Neuronal stem cell (in vitro differentiated cells): ENCODE measurements around the gene STOX2.

Experiments
- DNase-seq: peaks from one replicate; pipeline ENCODE4 v3.0.0-alpha.2; 2013; ENCODE audit warnings: low spot score
- H2AFZ ChIP-seq: one replicate; pipeline ENCODE4 v1.6.1; 2013; ENCODE audit warnings: mild to moderate bottlenecking, low read length, inconsistent platforms
- H2AK5ac ChIP-seq: 2 replicates; pipeline ENCODE4 v1.6.1; 2013; ENCODE audit warnings: low read depth, mild to moderate bottlenecking, inconsistent platforms, low read length, moderate library complexity, mixed read lengths
- H2BK120ac ChIP-seq: 2 replicates; pipeline ENCODE4 v1.6.1; 2013; ENCODE audit warnings: low read depth, mild to moderate bottlenecking, inconsistent platforms, low read length, moderate library complexity, mixed read lengths
- H2BK12ac ChIP-seq: one replicate; pipeline ENCODE4 v1.6.1; 2013; ENCODE audit warnings: low read length, inconsistent platforms
- H2BK15ac ChIP-seq: 2 replicates; pipeline ENCODE4 v1.6.1; 2013; ENCODE audit warnings: mild to moderate bottlenecking, low read length, inconsistent platforms, mixed read lengths
- H2BK5ac ChIP-seq: one replicate; pipeline ENCODE4 v1.6.1; 2013; ENCODE audit warnings: inconsistent platforms, mild to moderate bottlenecking, low read length, moderate library complexity
- H3K14ac ChIP-seq: one replicate; pipeline ENCODE4 v1.6.1; 2013; ENCODE audit warnings: low read length, inconsistent platforms
- H3K18ac ChIP-seq: 2 replicates; pipeline ENCODE4 v1.6.1; 2013; ENCODE audit warnings: low read length, inconsistent platforms
- H3K23ac ChIP-seq: 2 replicates; pipeline ENCODE4 v1.6.1; 2013; ENCODE audit warnings: low read depth, mild to moderate bottlenecking, mixed read lengths, low read length, inconsistent platforms; ENCODE audit not compliant: poor library complexity
- H3K27ac ChIP-seq: replicated peaks from 3 replicates; pipeline ENCODE4 v1.5.1; 2013; ENCODE audit warnings: low read length, inconsistent platforms
- H3K27me3 ChIP-seq, 3 experiments: 2 replicates each; pipeline ENCODE4 v1.6.1; 2013; ENCODE audit warnings: low read length in 3 of 3, mild to moderate bottlenecking in 2 of 3, inconsistent platforms in 1 of 3, low read depth in 1 of 3, mixed read lengths in 1 of 3, moderate library complexity in 1 of 3; ENCODE audit not compliant: control insufficient read depth in 3 of 3, insufficient read depth in 3 of 3
- H3K36me3 ChIP-seq, 2 donors: replicated peaks in 1 of 2; 2 replicates each; pipeline ENCODE4 v1.6.1; 2013; ENCODE audit warnings: low read length in 2 of 2; ENCODE audit not compliant: control insufficient read depth in 2 of 2, insufficient read depth in 2 of 2
- H3K4ac ChIP-seq: 2 replicates; pipeline ENCODE4 v1.6.1; 2013; ENCODE audit warnings: inconsistent platforms, mild to moderate bottlenecking, low read length, moderate library complexity
- H3K4me1 ChIP-seq, 2 donors: 1 replicate in 1 of 2; 2 replicates in 1 of 2; pipeline ENCODE4 v1.6.1; 2013; ENCODE audit warnings: low read length in 2 of 2, low read depth in 1 of 2; ENCODE audit not compliant: control insufficient read depth in 2 of 2, insufficient read depth in 1 of 2
- H3K4me2 ChIP-seq: one replicate; pipeline ENCODE4 v1.6.1; 2013; ENCODE audit warnings: mild to moderate bottlenecking, low read length, inconsistent platforms; ENCODE audit not compliant: insufficient read depth, poor library complexity, severe bottlenecking
- H3K4me3 ChIP-seq, 2 donors: 2 replicates each; pipeline ENCODE4 v1.5.1; 2013; ENCODE audit warnings: low read length in 2 of 2, mild to moderate bottlenecking in 2 of 2, inconsistent platforms in 1 of 2, moderate library complexity in 1 of 2
- H3K79me1 ChIP-seq: one replicate; pipeline ENCODE4 v1.6.1; 2013; ENCODE audit warnings: low read depth, mild to moderate bottlenecking, inconsistent platforms, low read length, moderate library complexity
- H3K9ac ChIP-seq: one replicate; pipeline ENCODE4 v1.6.1; 2013; ENCODE audit warnings: mild to moderate bottlenecking, low read depth, low read length, inconsistent platforms; ENCODE audit not compliant: poor library complexity
- H3K9me3 ChIP-seq, 2 donors: replicated peaks in 1 of 2; 2 replicates each; pipeline versions ENCODE3 to v1.6.1; 2013; ENCODE audit warnings: low read length in 2 of 2, mild to moderate bottlenecking in 2 of 2, inconsistent platforms in 1 of 2, low read depth in 1 of 2, mixed read lengths in 1 of 2, moderate library complexity in 1 of 2; ENCODE audit not compliant: control insufficient read depth in 2 of 2, insufficient read depth in 1 of 2
- H4K8ac ChIP-seq: one replicate; pipeline ENCODE4 v1.6.1; 2013; ENCODE audit warnings: low read depth, mild to moderate bottlenecking, inconsistent platforms, low read length, moderate library complexity
- H4K91ac ChIP-seq: one replicate; pipeline ENCODE4 v1.6.1; 2013; ENCODE audit warnings: low read length, low read depth, mild to moderate bottlenecking, inconsistent platforms; ENCODE audit not compliant: poor library complexity
- WGBS, 2 donors: extraction: QIAGEN DNeasy Blood & Tissue Kit; methylation state at CpG; one replicate each; pipeline ENCODE4 v1.1.7; 2013; ENCODE audit warnings: missing lambda C conversion rate in 2 of 2, mixed read lengths in 1 of 2; ENCODE audit not compliant: insufficient read length in 2 of 2, insufficient replicate concordance in 1 of 2; ENCODE audit errors: extremely low coverage in 2 of 2; 5-methylcytosine and 5-hydroxymethylcytosine counted together

Gene STOX2

DNA sequence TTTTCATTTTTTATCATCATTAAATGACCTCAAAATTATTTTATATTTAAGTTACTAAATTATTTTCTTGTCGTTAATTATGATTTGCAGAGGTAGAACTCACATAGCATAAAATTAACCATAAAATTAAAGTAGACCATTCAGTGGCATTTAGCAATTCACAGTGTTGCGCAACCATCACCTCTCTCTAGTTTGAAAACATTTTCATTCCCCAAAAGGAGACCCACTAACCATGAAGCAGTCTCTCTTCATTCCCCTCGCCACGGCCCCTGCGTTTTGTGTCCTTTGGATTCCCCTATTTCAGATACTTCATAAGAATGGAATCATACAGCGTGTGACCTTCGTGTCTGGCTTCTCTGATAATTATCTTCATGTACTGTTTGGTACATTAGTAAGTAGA lies 157.7 kb downstream of the STOX2 start:
- Histone ChIP-seq H2BK12ac (no peak overlapping the region), H4K8ac (no peak overlapping the region), H3K4me3 (no peak overlapping the region), H3K23ac (no peak overlapping the region), H3K36me3 (no peaks in the 10 kb centered on the region), H3K79me1 (no peaks in the 10 kb centered on the region), H2BK15ac (no peak overlapping the region), H3K27me3 (no peaks in the 10 kb centered on the region), H2AFZ (no peak overlapping the region), H3K4ac (no peak overlapping the region), H3K9me3 (no peaks in the 10 kb centered on the region), H3K27ac (no peak overlapping the region), H4K91ac (no peak overlapping the region), H3K18ac (no peak overlapping the region), H2BK120ac (no peak overlapping the region), H3K4me1 (peaks cover 0 to 3% of the 10 kb centered on the region in 2 donors), H2BK5ac (no peak overlapping the region), H2AK5ac (no peak overlapping the region), H3K9ac (no peak overlapping the region), H3K4me2 (no peak overlapping the region), H3K14ac (no peak overlapping the region)
- no CpG with 5 or more reads among the region's 7 CpGs for WGBS, 2 donors
- no peak for DNase-seq

DNA sequence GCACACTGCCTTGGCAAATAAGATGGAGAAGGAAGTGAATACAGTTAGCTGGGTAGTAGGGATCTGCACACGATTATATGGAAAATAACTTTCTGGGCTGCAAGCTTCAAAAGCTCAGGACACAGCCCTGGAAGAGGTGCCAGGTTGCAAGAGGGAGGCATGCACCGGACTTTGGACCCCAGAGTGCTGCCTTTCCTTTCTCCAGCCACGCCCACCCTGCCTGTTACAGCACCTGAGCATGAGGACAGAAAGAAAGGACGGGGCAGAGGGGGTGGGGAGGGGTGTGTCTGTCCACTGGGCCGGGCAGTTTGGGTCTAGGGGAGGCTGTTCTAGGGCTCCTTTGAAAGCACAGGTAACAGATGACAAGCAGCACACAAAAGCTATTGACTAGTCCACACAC lies 159.8 kb downstream of the STOX2 start:
- no peaks in the 10 kb centered on the region for H3K27me3 ChIP-seq
- no peak overlapping the region for H4K91ac ChIP-seq
- H2BK120ac ChIP-seq, result no peak overlapping the region
- H3K4ac ChIP-seq, result no peak overlapping the region
- no peak overlapping the region for H3K14ac ChIP-seq
- H2AK5ac ChIP-seq, result no peak overlapping the region
- H3K27ac ChIP-seq, result no peak overlapping the region
- H3K79me1 ChIP-seq, result no peaks in the 10 kb centered on the region
- no CpG with 5 or more reads among the region's 5 CpGs for WGBS, 2 donors
- H3K9ac ChIP-seq, result no peak overlapping the region
- H2AFZ ChIP-seq, result no peak overlapping the region
- no peak overlapping the region for H2BK15ac ChIP-seq
- H3K4me3 ChIP-seq, result no peak overlapping the region
- no peak overlapping the region for H4K8ac ChIP-seq
- no peak overlapping the region for H2BK12ac ChIP-seq
- H3K36me3 ChIP-seq, result no peaks in the 10 kb centered on the region
- H3K9me3 ChIP-seq, result no peaks in the 10 kb centered on the region
- H3K23ac ChIP-seq, result no peak overlapping the region
- peaks cover 0 to 3% of the 10 kb centered on the region in 2 donors for H3K4me1 ChIP-seq
- no peak overlapping the region for H3K18ac ChIP-seq
- DNase-seq, result no peak
- H2BK5ac ChIP-seq, result no peak overlapping the region
- no peak overlapping the region for H3K4me2 ChIP-seq

DNA sequence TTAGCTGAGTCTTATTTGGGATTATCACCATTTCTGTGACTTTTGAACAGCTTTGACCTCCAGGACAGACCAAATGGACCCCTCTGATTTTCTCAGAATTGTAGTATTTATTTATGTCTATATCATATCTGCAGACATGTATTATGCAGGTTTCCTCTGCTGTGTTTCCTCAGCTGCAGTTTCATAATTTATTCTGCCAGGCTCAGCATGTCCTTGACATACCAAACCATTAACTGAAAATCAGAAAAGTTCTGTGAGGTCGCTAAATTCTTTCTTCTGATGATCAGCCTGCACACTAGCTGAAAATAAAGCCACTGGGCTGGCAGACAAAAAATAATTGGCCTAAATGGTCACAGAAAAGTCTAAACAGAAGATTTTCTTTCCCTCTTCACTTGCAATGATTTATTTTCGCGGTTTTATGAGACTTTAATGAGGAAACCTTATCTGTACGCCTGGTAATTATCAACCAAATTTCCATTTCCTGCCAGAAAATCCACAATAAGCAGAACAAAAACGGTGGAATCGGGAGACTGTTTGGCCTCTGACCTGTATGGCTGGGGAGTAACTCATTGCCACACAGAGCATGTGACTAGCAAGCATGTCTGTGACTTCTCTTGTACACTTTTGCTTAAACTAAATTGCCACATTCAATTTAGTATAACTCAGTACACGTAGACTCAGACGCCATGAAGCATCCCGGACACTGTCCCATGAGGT lies 161.6 kb downstream of the STOX2 start:
- H2BK5ac ChIP-seq, result no peak overlapping the region
- H2BK120ac ChIP-seq, result no peak overlapping the region
- H3K27ac ChIP-seq, result no peak overlapping the region
- no peak overlapping the region for H2AK5ac ChIP-seq
- WGBS, 2 donors, result no CpG with 5 or more reads among the region's 9 CpGs
- H4K8ac ChIP-seq, result no peak overlapping the region
- no peak overlapping the region for H3K18ac ChIP-seq
- peak overlapping the region; percentile 7 for H2AFZ ChIP-seq
- no peak overlapping the region for H3K4me3 ChIP-seq
- H3K27me3 ChIP-seq, result no peaks in the 10 kb centered on the region
- peaks cover 0 to 3% of the 10 kb centered on the region in 2 donors for H3K4me1 ChIP-seq
- no peaks in the 10 kb centered on the region for H3K9me3 ChIP-seq
- no peak overlapping the region for H3K23ac ChIP-seq
- no peak overlapping the region for H4K91ac ChIP-seq
- no peak overlapping the region for H3K9ac ChIP-seq
- H3K4ac ChIP-seq, result no peak overlapping the region
- H3K14ac ChIP-seq, result no peak overlapping the region
- no peak overlapping the region for H2BK15ac ChIP-seq
- DNase-seq, result no peak
- no peaks in the 10 kb centered on the region for H3K36me3 ChIP-seq
- H3K79me1 ChIP-seq, result no peaks in the 10 kb centered on the region
- no peak overlapping the region for H3K4me2 ChIP-seq
- H2BK12ac ChIP-seq, result no peak overlapping the region

DNA sequence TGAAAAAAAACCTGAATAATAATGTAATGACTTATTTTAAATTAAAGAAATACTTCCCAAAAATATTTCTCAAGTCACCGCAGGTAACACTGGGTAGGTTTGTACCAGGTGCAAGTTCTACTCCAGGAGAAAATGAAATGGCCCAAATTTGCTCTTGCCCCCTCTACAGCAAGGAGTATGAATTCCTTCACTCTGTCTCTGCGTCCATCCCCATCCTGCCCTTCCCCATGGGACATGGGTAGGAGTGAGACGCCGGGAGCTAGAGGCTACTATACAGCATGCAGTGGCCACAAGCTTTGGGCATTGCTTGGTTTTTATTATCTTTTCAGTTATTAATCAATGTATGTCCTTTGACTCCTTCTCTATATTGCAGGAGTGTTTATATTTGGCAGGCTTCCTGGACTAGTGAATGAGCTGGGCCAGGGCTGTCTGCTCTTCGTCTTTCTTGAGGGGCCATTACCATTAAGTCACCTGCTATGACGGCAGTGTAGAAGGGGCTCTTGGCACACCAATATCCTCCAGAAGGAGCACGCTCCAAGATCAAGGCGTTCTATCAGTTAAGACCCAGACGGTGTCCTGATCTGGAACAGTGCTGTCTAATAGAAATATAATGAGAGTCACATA lies 162.9 kb downstream of the STOX2 start:
- H3K4me1 ChIP-seq, result peaks cover 0 to 3% of the 10 kb centered on the region in 2 donors
- H3K14ac ChIP-seq, result no peak overlapping the region
- H2AFZ ChIP-seq, result no peak overlapping the region
- no peak overlapping the region for H3K23ac ChIP-seq
- no peak overlapping the region for H3K4me3 ChIP-seq
- no peak overlapping the region for H3K4me2 ChIP-seq
- no peak overlapping the region for H4K91ac ChIP-seq
- H3K9ac ChIP-seq, result no peak overlapping the region
- DNase-seq, result no peak
- H2BK5ac ChIP-seq, result no peak overlapping the region
- no peak overlapping the region for H4K8ac ChIP-seq
- no peak overlapping the region for H3K27ac ChIP-seq
- no peak overlapping the region for H2BK12ac ChIP-seq
- H3K27me3 ChIP-seq, result no peaks in the 10 kb centered on the region
- H3K79me1 ChIP-seq, result no peaks in the 10 kb centered on the region
- H3K36me3 ChIP-seq, result no peaks in the 10 kb centered on the region
- no peaks in the 10 kb centered on the region for H3K9me3 ChIP-seq
- H3K4ac ChIP-seq, result no peak overlapping the region
- no peak overlapping the region for H3K18ac ChIP-seq
- no peak overlapping the region for H2AK5ac ChIP-seq
- H2BK15ac ChIP-seq, result no peak overlapping the region
- no peak overlapping the region for H2BK120ac ChIP-seq
- WGBS, 2 donors, result no CpG with 5 or more reads among the region's 9 CpGs
